ENCODE measurements around the gene PBRM1.

Gene PBRM1

GRCh38 chr3:52558436-52558835 is 127.3 kb downstream of the PBRM1 start:
- CTCF ChIA-PET: interaction anchor here (0.6 kb wide), 1 partner anchor 131 kb away, joined by 3 read pairs; no protein-coding TSS in a partner anchor
- POLR2A ChIA-PET (ENCODE audit: low non-redundant PET): no interaction called here
- H3K27ac ChIP-seq: no peak overlapping the region
- no peak for DNase-seq (ENCODE audit: low spot score)
- TF ChIP-seq CTCF (conservative IDR thresholded peaks at IDR 0.05; ENCODE audit: low read depth): no peak

- TF ChIP-seq CTCF (conservative IDR thresholded peaks at IDR 0.05; ENCODE audit: low read depth): no peak
- CTCF ChIA-PET: no interaction called here
- POLR2A ChIA-PET (ENCODE audit: low non-redundant PET): no interaction called here
Observed at GRCh38 chr3:52557011-52557960, 128.4 kb downstream of the PBRM1 start.

GRCh38 chr3:52555056-52555455 is 130.7 kb downstream of the PBRM1 start:
- ChIA-PET POLR2A (ENCODE audit: low non-redundant PET) (no interaction called here), CTCF (no interaction called here)
- no peak for DNase-seq (ENCODE audit: low spot score)
- TF ChIP-seq CTCF (conservative IDR thresholded peaks at IDR 0.05; ENCODE audit: low read depth): no peak
- H3K27ac ChIP-seq: no peak overlapping the region

More at GRCh38 chr3:52557011-52557960, 128.4 kb downstream of the PBRM1 start:
- H3K27ac ChIP-seq: no peak overlapping the region
- DNase-seq (ENCODE audit: low spot score): no peak

- DNase-seq (ENCODE audit: low spot score): no peak
- H3K27ac ChIP-seq: no peak overlapping the region
- ChIA-PET CTCF (no interaction called here), POLR2A (ENCODE audit: low non-redundant PET) (no interaction called here)
- TF ChIP-seq CTCF (conservative IDR thresholded peaks at IDR 0.05; ENCODE audit: low read depth): no peak
Observed at GRCh38 chr3:52554026-52554755, 131.5 kb downstream of the PBRM1 start.

GRCh38 chr3:52552089-52552488 is 133.6 kb downstream of the PBRM1 start:
- ChIA-PET CTCF (no interaction called here), POLR2A (ENCODE audit: low non-redundant PET) (no interaction called here)
- no peak for TF ChIP-seq CTCF (conservative IDR thresholded peaks at IDR 0.05; ENCODE audit: low read depth)
- DNase-seq (ENCODE audit: low spot score): no peak
- H3K27ac ChIP-seq: no peak overlapping the region; the same call in 1 of the 2 replicates

GRCh38 chr3:52551118-52551517 is 134.6 kb downstream of the PBRM1 start:
- H3K27ac ChIP-seq: no peak overlapping the region
- DNase-seq (ENCODE audit: low spot score): no peak
- POLR2A ChIA-PET (ENCODE audit: low non-redundant PET): no interaction called here
- no peak for TF ChIP-seq CTCF (conservative IDR thresholded peaks at IDR 0.05; ENCODE audit: low read depth)
- CTCF ChIA-PET: no interaction called here
